DOHH2 (cell line): ENCODE results near the gene CYP3A5.

Experiments used
- H3F3A ChIP-seq: fragments of 200-600 bp; sonication (generic), shearing (Covaris generic); 2 replicates; pipeline ENCODE4 v1.6.0; 2016; ENCODE audit warnings: antibody characterized with exemption, mild to moderate bottlenecking; ENCODE audit not compliant: control insufficient read depth, insufficient read depth
- H3K27ac ChIP-seq: fragments of 200-600 bp; sonication (generic); 2 replicates; pipeline ENCODE4 v1.5.1; 2014; ENCODE audit warnings: low read depth, mild to moderate bottlenecking, low read length, moderate library complexity
- H3K27me3 ChIP-seq: fragments of 200-600 bp; sonication (generic); 2 replicates; pipeline ENCODE4 v1.6.1; 2014; ENCODE audit warnings: mild to moderate bottlenecking, low read length, mixed read lengths; ENCODE audit not compliant: control insufficient read depth
- H3K36me3 ChIP-seq: fragments of 200-600 bp; sonication (generic); 2 replicates; pipeline ENCODE4 v1.6.1; 2014; ENCODE audit warnings: mild to moderate bottlenecking, low read length, moderate library complexity, mixed read lengths; ENCODE audit not compliant: control insufficient read depth
- H3K4me1 ChIP-seq: fragments of 200-600 bp; sonication (generic); 2 replicates; pipeline ENCODE4 v1.6.1; 2014; ENCODE audit warnings: mild to moderate bottlenecking, low read length, mixed read lengths; ENCODE audit not compliant: control insufficient read depth
- H3K4me2 ChIP-seq: fragments of 200-600 bp; sonication (generic); 2 replicates; pipeline ENCODE4 v1.6.0; 2014; ENCODE audit warnings: mild to moderate bottlenecking, low read length, moderate library complexity
- H3K4me3 ChIP-seq: fragments of 200-600 bp; sonication (generic); 2 replicates; pipeline ENCODE4 v1.5.1; 2014; ENCODE audit warnings: mild to moderate bottlenecking, low read length, mixed read lengths
- H3K79me2 ChIP-seq: fragments of 200-600 bp; sonication (generic); 2 replicates; pipeline ENCODE4 v1.6.1; 2014; ENCODE audit warnings: mild to moderate bottlenecking, low read length, mixed read lengths; ENCODE audit not compliant: control insufficient read depth
- H3K9me2 ChIP-seq: fragments of 200-600 bp; sonication (generic); replicated peaks from 2 replicates; pipeline ENCODE4 v1.6.1; 2014; ENCODE audit warnings: mild to moderate bottlenecking, low read length, mixed read lengths; ENCODE audit not compliant: control insufficient read depth
- H3K9me3 ChIP-seq: fragments of 200-600 bp; sonication (generic); 2 replicates; pipeline ENCODE4 v1.6.1; 2014; ENCODE audit warnings: antibody characterized with exemption, low read length, mixed read lengths; ENCODE audit not compliant: control insufficient read depth, insufficient read depth
- H4K20me1 ChIP-seq: fragments of 200-600 bp; sonication (generic); 2 replicates; pipeline ENCODE4 v1.6.0; 2014; ENCODE audit warnings: low read depth, mild to moderate bottlenecking, antibody characterized with exemption, low read length, moderate library complexity; ENCODE audit not compliant: control insufficient read depth, insufficient read depth
- CTCF ChIP-seq: fragments of 200-600 bp; sonication (generic); IDR thresholded peaks from one replicate; pipeline ENCODE4 v1.5.1; 2014; ENCODE audit warnings: antibody characterized with exemption, mild to moderate bottlenecking, low read depth, low read length; ENCODE audit not compliant: poor library complexity, severe bottlenecking
- EZH2phosphoT487 ChIP-seq: fragments of 200-600 bp; sonication (generic); IDR thresholded peaks from 2 replicates; pipeline ENCODE4 v1.6.1; 2017; ENCODE audit warnings: borderline replicate concordance, mild to moderate bottlenecking, antibody characterized with exemption, low read length, moderate library complexity, mixed read lengths

The CYP3A5 gene

GRCh38 chr7:99685129-99685758 lies 5.4 kb upstream of the CYP3A5 start:
- Histone ChIP-seq H3K36me3 (no peaks in the 10 kb centered on the region), H3K4me1 (no peaks in the 10 kb centered on the region), H4K20me1 (no peaks in the 10 kb centered on the region), H3F3A (no peaks in the 10 kb centered on the region), H3K4me3 (no peak overlapping the region), H3K27me3 (peaks cover 4% of the 10 kb centered on the region; the same call in 1 of the 2 replicates), H3K79me2 (no peaks in the 10 kb centered on the region), H3K27ac (no peak overlapping the region), H3K9me2 (no peaks in the 10 kb centered on the region), H3K9me3 (peaks cover 4% of the 10 kb centered on the region; the same call in 1 of the 2 replicates), H3K4me2 (no peak overlapping the region)
- TF ChIP-seq CTCF (no peak), EZH2phosphoT487 (no peak)

- H3K79me2 ChIP-seq = no peaks in the 10 kb centered on the region
- no peak overlapping the region for H3K4me3 ChIP-seq
- TF ChIP-seq EZH2phosphoT487 = no peak
- no peak for TF ChIP-seq CTCF
- peaks cover 4% of the 10 kb centered on the region; the same call in 1 of the 2 replicates for H3K9me3 ChIP-seq
- H3K36me3 ChIP-seq = no peaks in the 10 kb centered on the region
- H3K4me2 ChIP-seq = no peak overlapping the region
- no peaks in the 10 kb centered on the region for H4K20me1 ChIP-seq
- peaks cover 3% of the 10 kb centered on the region; the same call in 1 of the 2 replicates for H3F3A ChIP-seq
- H3K27ac ChIP-seq = no peak overlapping the region
- no peaks in the 10 kb centered on the region for H3K4me1 ChIP-seq
- H3K9me2 ChIP-seq = no peaks in the 10 kb centered on the region
- peaks cover 4% of the 10 kb centered on the region for H3K27me3 ChIP-seq
Measured at GRCh38 chr7:99679032-99679399, 780 bp downstream of the CYP3A5 start.

GRCh38 chr7:99677648-99678045 lies 2.1 kb downstream of the CYP3A5 start:
- no peaks in the 10 kb centered on the region for H3K79me2 ChIP-seq
- H3K27me3 ChIP-seq = no peaks in the 10 kb centered on the region; the same call in 1 of the 2 replicates
- TF ChIP-seq EZH2phosphoT487 (no peak), CTCF (no peak)
- no peak overlapping the region for H3K27ac ChIP-seq
- no peaks in the 10 kb centered on the region for H3K36me3 ChIP-seq
- no peaks in the 10 kb centered on the region for H3K9me2 ChIP-seq
- no peaks in the 10 kb centered on the region; the same call in 1 of the 2 replicates for H3K9me3 ChIP-seq
- H3K4me3 ChIP-seq = no peak overlapping the region
- no peak overlapping the region for H3K4me2 ChIP-seq
- H4K20me1 ChIP-seq = no peaks in the 10 kb centered on the region
- no peaks in the 10 kb centered on the region for H3K4me1 ChIP-seq
- peaks cover 3% of the 10 kb centered on the region; the same call in 1 of the 2 replicates for H3F3A ChIP-seq
